DND-41 (cell line): Measurements from ENCODE around the gene AKR7A2.

Experiments used
- ATAC-seq: fragments of 200-7000 bp; cut with Tn5 transposase; 3 replicates; pipeline ENCODE4 v1.9.1; 2021; ENCODE audit warnings: low read depth; ENCODE audit not compliant: insufficient read depth
- DNase-seq: peaks from one replicate; pipeline ENCODE4 v3.0.0-alpha.2; 2020
- H2AFZ ChIP-seq: 2 replicates; pipeline ENCODE4 v1.6.0; 2012; ENCODE audit warnings: low read depth, low read length
- H3K27ac ChIP-seq: 2 replicates; pipeline ENCODE4 v1.5.1; 2012; ENCODE audit warnings: low read length, inconsistent platforms
- H3K27me3 ChIP-seq: fragments of 200-600 bp; sonication (generic); 2 replicates; pipeline ENCODE4 v1.6.0; 2012; ENCODE audit warnings: low read length, mild to moderate bottlenecking, inconsistent platforms; ENCODE audit not compliant: insufficient read depth, poor library complexity
- H3K36me3 ChIP-seq: 2 replicates; pipeline ENCODE4 v1.5.1; 2012; ENCODE audit warnings: low read length, inconsistent platforms; ENCODE audit not compliant: insufficient read depth
- H3K4me1 ChIP-seq: 2 replicates; pipeline ENCODE4 v1.5.1; 2012; ENCODE audit warnings: mild to moderate bottlenecking, low read length; ENCODE audit not compliant: insufficient read depth
- H3K4me2 ChIP-seq: 2 replicates; pipeline ENCODE4 v1.6.0; 2012; ENCODE audit warnings: mild to moderate bottlenecking, moderate library complexity, low read length, inconsistent platforms; ENCODE audit not compliant: insufficient read depth
- H3K4me3 ChIP-seq, 2 experiments: fragments of 200-600 bp in 1 of 2; shearing (Covaris generic) in 1 of 2; 2 replicates each; pipeline ENCODE4 v1.5.1; 2012 to 2016; ENCODE audit warnings: inconsistent platforms in 2 of 2, low read length in 2 of 2, mild to moderate bottlenecking in 2 of 2, low read depth in 1 of 2, moderate library complexity in 1 of 2
- H3K79me2 ChIP-seq: 2 replicates; pipeline ENCODE4 v1.6.0; 2012; ENCODE audit warnings: low read length, inconsistent platforms; ENCODE audit not compliant: insufficient read depth
- H3K9ac ChIP-seq: 2 replicates; pipeline ENCODE4 v1.6.0; 2012; ENCODE audit warnings: low read depth, mild to moderate bottlenecking, inconsistent platforms, low read length, moderate library complexity
- H3K9me3 ChIP-seq: 2 replicates; pipeline ENCODE4 v1.5.1; 2012; ENCODE audit warnings: low read length, moderate library complexity, mild to moderate bottlenecking, inconsistent platforms; ENCODE audit not compliant: insufficient read depth, severe bottlenecking
- H4K20me1 ChIP-seq: 2 replicates; pipeline ENCODE4 v1.6.0; 2012; ENCODE audit warnings: low read length; ENCODE audit not compliant: insufficient read depth
- CTCF ChIP-seq: IDR thresholded peaks from 2 replicates; pipeline ENCODE4 v1.5.1; 2012; ENCODE audit warnings: borderline replicate concordance, low read length, moderate library complexity, mild to moderate bottlenecking; ENCODE audit not compliant: poor library complexity, severe bottlenecking; ENCODE audit errors: extremely low read depth
- EZH2 ChIP-seq: IDR thresholded peaks from 3 replicates; pipeline ENCODE4 v1.6.1; 2012; ENCODE audit warnings: borderline replicate concordance, low read depth, mild to moderate bottlenecking, moderate library complexity, low read length, inconsistent platforms; ENCODE audit not compliant: severe bottlenecking

Gene AKR7A2

GRCh38 chr1:19325958-19326747 is 14.2 kb upstream of the AKR7A2 start:
- H3K27me3 ChIP-seq, result no peaks in the 10 kb centered on the region
- TF ChIP-seq EZH2 (no peak), CTCF (no peak)
- DNase-seq (no peak), ATAC-seq (no peak)
- H3K9ac ChIP-seq, result no peak overlapping the region
- H3K36me3 ChIP-seq, result peaks cover 25% of the 10 kb centered on the region
- no peaks in the 10 kb centered on the region for H3K9me3 ChIP-seq
- H3K4me1 ChIP-seq, result no peaks in the 10 kb centered on the region
- no peak overlapping the region for H3K4me3 ChIP-seq
- no peak overlapping the region for H2AFZ ChIP-seq
- H3K4me2 ChIP-seq, result no peak overlapping the region
- H3K27ac ChIP-seq, result no peak overlapping the region
- H4K20me1 ChIP-seq, result no peaks in the 10 kb centered on the region
- no peaks in the 10 kb centered on the region for H3K79me2 ChIP-seq

- Histone ChIP-seq H3K79me2 (no peaks in the 10 kb centered on the region), H4K20me1 (no peaks in the 10 kb centered on the region), H3K27me3 (no peaks in the 10 kb centered on the region), H3K9me3 (no peaks in the 10 kb centered on the region), H3K36me3 (peaks cover 25% of the 10 kb centered on the region), H3K4me2 (no peak overlapping the region), H3K4me1 (no peaks in the 10 kb centered on the region), H3K4me3 (no peak overlapping the region), H3K9ac (no peak overlapping the region), H2AFZ (no peak overlapping the region), H3K27ac (no peak overlapping the region)
- DNase-seq (no peak), ATAC-seq (no peak)
- TF ChIP-seq CTCF, result no peak
- TF ChIP-seq EZH2, result no peak
These were observed 13.5 kb upstream of the AKR7A2 start for GRCh38 chr1:19325368-19325957.

GRCh38 chr1:19324665-19324990 is 12.7 kb upstream of the AKR7A2 start:
- no peak for TF ChIP-seq CTCF
- no peak for TF ChIP-seq EZH2
- no peak for ATAC-seq
- no peak overlapping the region for H3K27ac ChIP-seq
- H3K9me3 ChIP-seq, result no peaks in the 10 kb centered on the region
- H3K9ac ChIP-seq, result no peak overlapping the region
- peaks cover 25% of the 10 kb centered on the region for H3K36me3 ChIP-seq
- no peak for DNase-seq
- H3K4me2 ChIP-seq, result no peak overlapping the region
- no peak overlapping the region for H2AFZ ChIP-seq
- no peak overlapping the region for H3K4me3 ChIP-seq
- no peaks in the 10 kb centered on the region for H3K4me1 ChIP-seq
- H3K79me2 ChIP-seq, result no peaks in the 10 kb centered on the region
- no peaks in the 10 kb centered on the region for H4K20me1 ChIP-seq
- H3K27me3 ChIP-seq, result no peaks in the 10 kb centered on the region
